GM19023 (cell line): ENCODE measurements around the gene PTMS.

Experiments used
- ATAC-seq: cut with Tn5 transposase; IDR thresholded peaks from one replicate; pipeline ENCODE4 v1.9.1; 2021; ENCODE audit warnings: mild to moderate bottlenecking, moderate library complexity; ENCODE audit not compliant: unreplicated experiment

Gene PTMS

DNA sequence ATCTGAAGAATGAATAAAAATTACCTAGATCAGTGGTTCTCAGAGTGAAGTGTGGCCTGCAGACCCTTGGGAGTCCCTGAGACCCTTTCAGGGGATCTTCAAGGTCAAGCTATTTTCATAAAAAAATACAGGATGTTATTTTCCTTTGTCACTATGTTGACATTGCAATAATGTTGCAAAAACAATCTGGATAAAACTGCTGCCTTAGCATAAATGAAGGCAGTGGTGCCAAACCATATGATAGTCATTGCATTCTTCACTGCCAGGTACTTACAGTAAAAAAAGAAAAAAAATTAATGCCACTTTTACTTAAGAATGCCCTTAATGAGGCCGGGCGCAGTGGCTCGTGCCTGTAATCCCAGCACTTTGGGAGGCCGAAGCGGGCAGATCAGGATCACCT, 21.1 kb downstream of the PTMS start:
- ATAC-seq = no peak

DNA sequence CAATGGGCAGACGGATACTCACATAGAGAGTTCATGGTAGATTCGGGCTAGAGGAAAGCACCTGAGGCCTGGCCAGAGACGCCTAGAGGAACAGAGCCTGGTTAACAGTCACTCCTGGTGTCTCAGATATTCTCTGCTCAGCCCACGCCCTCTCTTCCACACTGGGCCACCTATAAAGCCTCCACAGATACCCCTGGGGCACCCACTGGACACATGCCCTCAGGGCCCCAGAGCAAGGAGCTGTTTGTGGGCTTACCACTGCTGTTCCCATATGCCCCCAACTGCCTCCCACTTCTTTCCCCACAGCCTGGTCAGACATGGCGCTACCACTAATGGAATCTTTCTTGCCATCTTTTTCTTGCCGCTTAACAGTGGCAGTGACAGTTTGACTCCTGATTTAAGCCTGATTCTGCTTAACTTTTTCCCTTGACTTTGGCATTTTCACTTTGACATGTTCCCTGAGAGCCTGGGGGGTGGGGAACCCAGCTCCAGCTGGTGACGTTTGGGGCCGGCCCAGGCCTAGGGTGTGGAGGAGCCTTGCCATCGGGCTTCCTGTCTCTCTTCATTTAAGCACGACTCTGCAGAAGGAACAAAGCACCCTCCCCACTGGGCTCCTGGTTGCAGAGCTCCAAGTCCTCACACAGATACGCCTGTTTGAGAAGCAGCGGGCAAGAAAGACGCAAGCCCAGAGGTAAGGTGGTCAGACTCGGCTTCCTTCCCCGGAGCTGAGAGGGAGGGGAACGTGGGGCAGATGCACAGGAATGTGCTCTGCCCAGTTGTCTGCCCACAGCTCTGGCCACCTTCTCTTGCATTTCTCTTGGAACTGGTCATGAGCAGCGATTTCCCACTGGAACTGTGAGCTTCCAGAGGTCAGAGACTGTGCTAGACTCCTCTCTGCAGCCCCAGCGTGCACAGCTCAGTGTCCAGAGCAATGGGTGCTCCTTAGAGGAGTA, 23.1 kb downstream of the PTMS start, which contains the start of gene CD4:
Gene CD4, plus strand, starts transcription at position 557 of the 953 bp plus-strand sequence. CDS start 10,611 bp downstream, outside the sequence.
- no peak for ATAC-seq

DNA sequence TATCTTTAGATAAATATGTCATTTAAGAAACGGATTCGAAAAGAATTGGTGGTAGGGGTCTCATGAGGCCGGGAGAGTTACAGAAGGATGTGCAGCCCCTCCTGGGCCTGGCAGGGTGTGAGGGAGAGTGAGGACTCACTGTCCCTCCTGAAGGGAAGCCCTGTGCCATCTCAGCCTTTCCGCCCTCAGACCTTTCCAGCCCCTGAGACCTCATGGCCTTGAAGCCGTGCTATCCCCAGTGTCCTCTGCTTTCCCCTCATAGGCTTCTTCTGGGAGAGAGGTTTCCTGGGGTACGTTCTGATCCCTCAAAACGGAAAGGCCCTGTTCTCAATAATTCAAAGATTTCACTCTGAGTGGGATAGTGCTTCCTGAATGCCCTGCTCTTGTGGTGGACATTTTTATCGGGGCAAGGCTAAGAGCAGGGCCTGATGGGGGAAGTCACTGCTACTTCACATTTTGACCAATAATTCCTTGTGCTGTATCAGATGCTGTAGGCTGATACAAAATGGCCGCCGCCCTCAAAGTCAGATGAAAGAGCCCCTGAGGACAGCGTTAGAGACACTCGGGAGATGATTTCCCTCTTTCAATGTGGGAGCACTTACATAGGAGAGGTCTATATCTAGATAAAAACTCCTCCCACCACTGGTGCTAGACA, 24.5 kb downstream of the PTMS start:
- no peak for ATAC-seq

DNA sequence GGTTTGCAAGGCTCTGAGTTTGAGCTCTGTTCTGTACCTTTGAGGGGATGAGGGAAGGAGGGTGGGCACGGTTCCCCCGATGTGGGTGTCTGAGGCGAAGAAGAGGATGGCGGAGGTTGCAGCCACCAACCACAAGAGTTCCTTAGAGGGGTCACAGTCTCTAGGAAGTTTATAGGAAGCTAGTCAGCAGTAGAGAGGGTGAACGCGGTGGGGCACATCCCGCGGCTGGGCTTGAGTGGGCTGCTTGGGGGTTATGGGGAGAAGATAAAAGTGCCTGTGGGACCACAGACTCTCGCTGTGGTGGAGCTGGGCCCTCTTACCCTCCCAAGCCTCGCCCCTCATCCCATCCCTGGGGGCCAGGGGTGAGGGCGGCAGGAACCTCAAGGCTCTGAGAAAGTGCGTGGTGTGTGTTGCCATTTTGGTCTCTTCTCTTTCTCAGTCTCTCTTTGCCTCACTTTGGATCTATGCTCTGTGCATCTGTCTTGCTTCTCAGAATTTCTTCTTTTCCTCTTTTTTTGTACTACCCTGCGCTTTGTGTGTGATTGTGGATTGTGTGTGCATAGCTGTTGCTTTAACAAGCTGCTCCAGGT, 25.9 kb downstream of the PTMS start:
- no peak for ATAC-seq

- ATAC-seq = no peak
Measured at GRCh38 chr12:6792522-6793201, 26.5 kb downstream of the PTMS start.

- ATAC-seq = no peak
Measured at GRCh38 chr12:6795088-6795487, 28.9 kb downstream of the PTMS start.

DNA sequence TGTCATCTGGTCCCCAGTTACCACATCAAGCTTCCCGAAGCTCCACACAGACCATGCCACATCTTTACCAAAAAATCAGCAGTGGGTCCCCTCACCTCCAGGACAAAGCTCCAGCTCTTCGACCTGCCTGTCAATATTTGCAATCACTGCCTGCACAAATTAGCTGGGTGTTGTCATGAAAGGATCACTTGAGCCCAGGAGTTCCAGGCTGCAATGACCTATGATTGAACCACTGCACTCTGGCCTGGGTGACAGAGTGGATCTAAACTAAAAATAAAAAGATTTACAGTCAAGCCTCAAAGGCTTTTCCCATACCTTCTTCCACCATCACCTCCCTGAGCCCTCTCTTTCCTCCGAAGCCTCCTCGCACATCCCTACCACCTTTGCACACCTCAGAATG, 30.4 kb downstream of the PTMS start:
- ATAC-seq = no peak

DNA sequence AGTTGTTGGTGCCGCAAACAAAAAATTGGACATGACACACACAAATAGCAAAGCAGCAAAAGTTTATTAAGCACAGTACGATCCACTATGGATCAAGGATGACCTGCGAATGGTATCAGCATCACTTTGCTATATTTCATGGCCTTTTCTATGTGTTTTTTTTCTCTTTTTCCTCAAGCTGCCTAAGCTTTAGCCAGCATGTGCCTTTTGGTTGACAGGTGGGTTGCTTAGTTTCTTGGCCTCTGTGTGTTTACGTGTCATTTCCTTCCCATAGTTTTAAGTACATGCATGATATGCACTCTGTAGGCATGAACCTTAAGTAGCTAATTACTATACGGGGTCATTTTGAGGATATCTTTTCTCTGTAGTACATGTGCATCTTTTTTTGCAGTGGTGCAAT, 33.0 kb downstream of the PTMS start:
- no peak for ATAC-seq

DNA sequence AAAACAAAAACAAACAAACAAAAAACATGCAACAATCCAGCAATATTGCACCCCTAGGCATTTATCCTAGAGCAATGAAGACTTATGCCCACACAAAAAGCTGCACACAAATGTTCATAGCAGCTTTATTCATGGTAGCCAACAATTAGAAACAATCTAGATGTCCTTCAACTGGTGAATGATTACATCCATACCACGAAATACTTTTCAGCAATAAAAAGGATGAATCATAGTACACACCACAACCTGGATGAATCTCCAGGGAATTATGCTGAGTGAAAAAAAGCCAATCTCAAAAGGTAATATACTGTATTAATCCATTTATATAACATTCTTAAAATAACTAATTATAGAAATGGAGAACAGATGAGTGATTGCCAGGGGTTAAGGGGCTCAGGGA, 41.0 kb downstream of the PTMS start:
- no peak for ATAC-seq

DNA sequence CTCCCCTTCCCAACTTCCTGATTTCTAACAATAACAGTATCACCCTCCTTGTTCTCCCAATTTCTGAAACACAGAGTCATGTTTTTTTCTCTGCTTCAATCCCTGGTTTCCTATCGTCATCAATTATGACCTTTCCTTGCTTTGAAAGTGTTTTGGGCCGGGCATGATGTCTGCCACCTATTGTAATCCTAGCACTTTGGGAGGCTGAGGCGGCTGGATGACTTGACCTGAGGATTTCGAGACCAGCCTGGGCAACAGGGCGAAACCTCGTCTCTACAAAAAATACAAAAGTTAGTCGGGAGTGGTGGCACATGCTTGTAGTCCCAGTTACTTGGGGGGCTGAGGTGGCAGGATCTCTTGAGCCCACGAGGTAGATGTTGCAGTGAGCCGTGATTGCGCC, 42.9 kb downstream of the PTMS start:
- ATAC-seq = no peak

DNA sequence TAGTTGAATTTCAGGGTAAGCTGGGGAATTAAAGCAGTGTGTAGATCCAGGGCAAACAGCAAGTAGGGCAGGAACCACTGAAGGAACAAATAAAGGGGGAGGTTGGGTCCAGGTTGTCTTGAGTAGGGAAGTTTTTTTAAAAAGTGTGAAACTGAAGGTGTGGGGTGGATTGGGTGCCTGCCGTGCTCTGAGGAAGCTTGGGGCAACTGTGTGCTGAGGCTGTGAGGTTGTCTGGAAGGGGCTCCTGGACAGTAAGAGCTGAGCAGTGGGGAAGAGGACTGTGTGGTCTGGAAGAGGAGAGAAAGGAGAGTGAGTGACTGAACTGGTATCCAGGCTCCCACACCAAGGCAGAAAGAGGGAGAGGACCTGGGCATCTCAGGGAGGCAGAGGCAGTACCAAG, 44.6 kb downstream of the PTMS start:
- ATAC-seq = no peak

DNA sequence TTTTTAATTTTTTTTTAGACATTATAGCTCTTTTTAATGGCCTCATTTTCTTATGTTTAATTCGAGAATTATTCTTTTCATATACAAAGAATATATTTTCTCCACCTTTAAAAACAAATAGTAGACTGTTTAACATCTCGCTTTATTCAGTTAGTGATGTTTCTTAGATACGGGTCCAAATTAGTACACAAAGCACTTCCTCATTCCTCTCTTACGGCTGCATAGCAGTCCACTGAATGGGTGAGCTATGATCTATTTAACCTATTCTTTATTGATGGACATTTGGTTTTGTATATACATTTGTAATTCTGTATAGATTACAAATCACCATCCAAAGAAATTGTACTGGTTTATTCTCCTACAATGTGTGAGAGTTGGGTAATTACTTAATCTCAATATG, 47.2 kb downstream of the PTMS start:
- ATAC-seq = no peak

DNA sequence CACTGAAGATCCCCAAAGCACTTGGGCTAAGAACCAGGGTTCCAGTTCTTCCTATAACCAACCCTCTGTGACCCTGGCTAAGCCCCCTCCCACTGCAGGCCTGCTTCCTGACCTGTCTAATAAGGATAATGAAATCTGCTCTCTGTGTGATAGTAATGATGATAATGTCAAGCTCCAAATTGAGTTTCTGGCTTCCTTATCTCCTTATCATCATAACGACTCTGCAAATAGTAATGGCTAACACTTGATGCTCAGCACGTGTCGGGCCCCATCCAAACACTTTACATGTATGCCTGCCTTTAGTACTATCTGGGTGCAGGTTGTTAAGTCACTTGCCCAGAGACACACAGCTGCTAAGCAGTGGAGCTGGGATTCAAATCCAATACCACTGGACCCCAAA, 50.4 kb downstream of the PTMS start:
- ATAC-seq = no peak

DNA sequence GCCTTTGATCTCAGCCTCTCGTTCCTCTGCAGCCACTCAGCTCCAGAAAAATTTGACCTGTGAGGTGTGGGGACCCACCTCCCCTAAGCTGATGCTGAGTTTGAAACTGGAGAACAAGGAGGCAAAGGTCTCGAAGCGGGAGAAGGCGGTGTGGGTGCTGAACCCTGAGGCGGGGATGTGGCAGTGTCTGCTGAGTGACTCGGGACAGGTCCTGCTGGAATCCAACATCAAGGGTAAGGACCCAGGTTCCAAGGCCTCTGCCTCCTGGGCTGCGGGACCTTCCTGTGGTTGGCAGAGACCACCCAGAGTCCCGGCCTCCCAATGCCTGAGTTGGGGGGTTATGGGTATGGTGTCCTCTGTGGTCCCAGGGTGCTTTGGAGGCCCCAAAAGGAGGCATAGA, 50.9 kb downstream of the PTMS start:
- no peak for ATAC-seq

DNA sequence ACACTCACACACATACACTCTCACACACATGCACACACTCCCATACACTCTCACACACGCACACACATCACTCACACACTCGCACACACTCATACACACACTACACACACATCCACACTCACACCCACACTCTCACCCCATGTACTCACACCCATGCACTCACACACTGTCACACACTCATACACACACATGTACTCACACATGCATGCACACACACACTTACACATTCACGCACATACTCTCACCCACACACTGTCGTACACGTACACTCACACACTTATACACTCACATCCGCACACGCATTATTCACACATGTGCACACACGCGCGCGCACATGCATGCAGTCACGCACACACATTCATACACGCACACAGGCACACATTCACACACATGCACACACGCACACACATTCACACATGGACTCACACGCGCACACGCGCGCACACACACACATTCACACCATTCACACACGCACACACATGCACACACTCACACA, 51.5 kb downstream of the PTMS start:
- no peak for ATAC-seq

- ATAC-seq = no peak
Measured at GRCh38 chr12:6818222-6818621, 52.1 kb downstream of the PTMS start.

DNA sequence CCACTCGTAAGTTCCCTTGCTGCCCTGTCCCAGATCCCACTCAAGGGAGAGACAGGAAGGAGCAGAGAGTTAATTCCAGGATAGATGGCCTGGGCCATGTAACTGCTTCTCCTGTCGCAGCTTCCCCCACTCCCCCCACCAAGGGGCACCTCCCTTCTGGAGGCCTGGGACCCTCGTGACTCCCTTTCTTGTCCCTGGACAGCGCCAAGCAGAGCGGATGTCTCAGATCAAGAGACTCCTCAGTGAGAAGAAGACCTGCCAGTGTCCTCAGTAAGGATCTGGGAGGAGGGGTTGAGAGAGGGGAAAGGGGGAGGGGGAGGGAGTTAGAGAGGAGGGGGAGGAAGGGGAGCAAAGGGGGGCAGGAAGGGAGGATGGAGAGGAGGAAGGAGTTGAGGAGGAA, 52.5 kb downstream of the PTMS start:
- ATAC-seq = no peak

- ATAC-seq = no peak
Measured at GRCh38 chr12:6819106-6820030, 53.2 kb downstream of the PTMS start.

GRCh38 chr12:6820166-6820565, 54.0 kb downstream of the PTMS start:
- no peak for ATAC-seq
